Gastrocnemius medialis (tissue), 4 donors: ENCODE results near the gene OR2K2.

Source experiments
- CTCF ChIP-seq, 5 experiments: fragments of 450-650 bp in 3 of 5; fragments of 200-600 bp in 2 of 5; sonication (generic) in 2 of 5; IDR thresholded peaks in 4 of 5; conservative IDR thresholded peaks in 1 of 5; 1 replicate in 4 of 5; 2 replicates in 1 of 5; pipeline ENCODE4 v1.5.1; 2016 to 2019; ENCODE audit warnings: antibody characterized with exemption in 5 of 5, mild to moderate bottlenecking in 3 of 5, moderate library complexity in 3 of 5
- POLR2A ChIP-seq, 2 donors: fragments of 450-650 bp; IDR thresholded peaks; one replicate each; pipeline ENCODE4 v1.6.1; 2017; ENCODE audit warnings: antibody characterized with exemption in 2 of 2, mild to moderate bottlenecking in 2 of 2, moderate library complexity in 2 of 2

GRCh38 chr9:111298731-111299598, 31.1 kb downstream of the OR2K2 start:
- peak; percentile 62 to 80 (median 68) for TF ChIP-seq CTCF (IDR thresholded peaks at IDR 0.05 in 4 of 5, conservative IDR thresholded peaks at IDR 0.05 in 1 of 5)
- TF ChIP-seq POLR2A (IDR thresholded peaks at IDR 0.05), result no peak
